Left ventricle myocardium inferior (tissue), 1 donor: Measurements from ENCODE around the gene HS6ST3. TPM values are rescaled to one million over a fixed set of nuclear protein-coding genes. Genes with fewer than 3 reads are reported as not detected.

Experiments
- DNase-seq: peaks from one replicate; pipeline ENCODE4 v3.0.0-alpha.2; 2020
- H3K27ac ChIP-seq: fragments of 200-600 bp; replicated peaks from 2 replicates; pipeline ENCODE4 v1.8.0; 2021
- H3K27me3 ChIP-seq: fragments of 200-600 bp; 2 replicates; pipeline ENCODE4 v1.8.0; 2021; ENCODE audit warnings: low read depth
- H3K36me3 ChIP-seq: fragments of 200-600 bp; 2 replicates; pipeline ENCODE4 v1.8.0; 2021
- H3K4me1 ChIP-seq: fragments of 200-600 bp; 2 replicates; pipeline ENCODE4 v1.8.0; 2021
- H3K4me3 ChIP-seq: fragments of 200-600 bp; 2 replicates; pipeline ENCODE4 v1.8.0; 2021; ENCODE audit warnings: mild to moderate bottlenecking, moderate library complexity
- H3K9me3 ChIP-seq: fragments of 200-600 bp; replicated peaks from 2 replicates; pipeline ENCODE4 v1.8.0; 2021
- CTCF ChIP-seq: fragments of 200-600 bp; IDR thresholded peaks from 2 replicates; pipeline ENCODE4 v1.8.0; 2021; ENCODE audit warnings: antibody characterized with exemption, mild to moderate bottlenecking, borderline replicate concordance
- intact Hi-C: fragments of 100-400 bp; cut with micrococcal nuclease; formaldehyde crosslinking; loops from one replicate; pipeline ENCODE4 v1.11.0; 2022
- total RNA-seq: library from RNA; stranded (reverse); fragmentation: NEBNext Ultra II Directional; extraction: Animal tissue kit (Norgen Biotek cat#: 25700); gene quantifications from one replicate; pipeline ENCODE4 v1.2.1, GENCODE V29; 2021
- donor health status: DM: no; HTN: yes; CAD: no; lungs with severe emphysema.

The HS6ST3 gene
- total RNA-seq, 1 donor from 2014 or later, result 2.0 TPM

GRCh38 chr13:96662036-96662435, 572.1 kb downstream of the HS6ST3 start:
- intact Hi-C loops, result no loop called here
- H3K27ac ChIP-seq, result no peak overlapping the region
- no peak for TF ChIP-seq CTCF
- no peaks in the 10 kb centered on the region for H3K27me3 ChIP-seq
- DNase-seq, result no peak
- no peak overlapping the region for H3K4me3 ChIP-seq
- no peaks in the 10 kb centered on the region for H3K36me3 ChIP-seq
- H3K4me1 ChIP-seq, result no peaks in the 10 kb centered on the region
- peaks cover 35% of the 10 kb centered on the region for H3K9me3 ChIP-seq

GRCh38 chr13:96667294-96668018, 577.5 kb downstream of the HS6ST3 start:
- no peak for DNase-seq
- H3K4me3 ChIP-seq, result no peak overlapping the region
- no peaks in the 10 kb centered on the region for H3K36me3 ChIP-seq
- H3K27ac ChIP-seq, result no peak overlapping the region
- H3K9me3 ChIP-seq, result peaks cover 8% of the 10 kb centered on the region
- intact Hi-C loops, result no loop called here
- H3K4me1 ChIP-seq, result no peaks in the 10 kb centered on the region
- no peak for TF ChIP-seq CTCF
- H3K27me3 ChIP-seq, result no peaks in the 10 kb centered on the region

GRCh38 chr13:96671073-96671472, 581.2 kb downstream of the HS6ST3 start:
- no peaks in the 10 kb centered on the region for H3K4me1 ChIP-seq
- no peaks in the 10 kb centered on the region for H3K27me3 ChIP-seq
- H3K9me3 ChIP-seq, result peaks cover 9% of the 10 kb centered on the region
- intact Hi-C loops, result no loop called here
- TF ChIP-seq CTCF, result no peak
- H3K27ac ChIP-seq, result no peak overlapping the region
- no peak overlapping the region for H3K4me3 ChIP-seq
- no peak for DNase-seq
- H3K36me3 ChIP-seq, result no peaks in the 10 kb centered on the region

- intact Hi-C loops, result no loop called here
- peaks cover 10% of the 10 kb centered on the region for H3K9me3 ChIP-seq
- no peaks in the 10 kb centered on the region for H3K27me3 ChIP-seq
- no peak overlapping the region for H3K27ac ChIP-seq
- no peaks in the 10 kb centered on the region for H3K36me3 ChIP-seq
- no peak for DNase-seq
- TF ChIP-seq CTCF, result no peak
- no peak overlapping the region for H3K4me3 ChIP-seq
- H3K4me1 ChIP-seq, result no peaks in the 10 kb centered on the region
Measured at GRCh38 chr13:96672016-96672415, 582.1 kb downstream of the HS6ST3 start.

GRCh38 chr13:96673825-96674224, 583.9 kb downstream of the HS6ST3 start:
- intact Hi-C loops, result no loop called here
- H3K36me3 ChIP-seq, result no peaks in the 10 kb centered on the region
- no peak for DNase-seq
- no peaks in the 10 kb centered on the region for H3K4me1 ChIP-seq
- peaks cover 22% of the 10 kb centered on the region for H3K9me3 ChIP-seq
- no peak overlapping the region for H3K27ac ChIP-seq
- H3K27me3 ChIP-seq, result no peaks in the 10 kb centered on the region
- no peak for TF ChIP-seq CTCF
- H3K4me3 ChIP-seq, result no peak overlapping the region
